IMR-90 (cell line): Measurements from ENCODE around the gene MAP7. TPM values are rescaled to one million over a fixed set of nuclear protein-coding genes. Genes with fewer than 3 reads are reported as not detected.
"Not testable (repeated sequence)": the region's sequence is repeated elsewhere in the genome, so short reads cannot be mapped to it uniquely, and the experiment has no call there.

Experiments
- ATAC-seq: fragments of 200-7000 bp; cut with Tn5 transposase; 2 replicates; pipeline ENCODE4 v1.9.1; 2020; ENCODE audit warnings: low read depth, mild to moderate bottlenecking, moderate library complexity
- BruUV-seq: library from RNA; stranded (reverse); fragments of 400-500 nt; replicated peaks from 2 replicates; lab custom pipeline; 2021; lab: Mats Ljungman, UMichigan
- CTCF ChIA-PET: fragments of 300-600 bp; formaldehyde crosslinking; extraction: SDS; loops from one replicate; lab custom pipeline; 2021; ENCODE audit warnings: antibody characterized with exemption; lab: Yijun Ruan, JAX
- POLR2A ChIA-PET: fragments of 300-600 bp; sonication (Branson Sonifier 250); formaldehyde crosslinking; loops from one replicate; lab custom pipeline; 2022; ENCODE audit warnings: antibody characterized with exemption; ENCODE audit not compliant: unreplicated experiment; lab: Charles Lee
- DNase-seq: peaks from one replicate; pipeline ENCODE4 v3.0.0; 2013
- H2AFZ ChIP-seq: replicated peaks from 2 replicates; pipeline ENCODE3; 2013; ENCODE audit warnings: low read length, mild to moderate bottlenecking; ENCODE audit not compliant: poor library complexity
- H2AK5ac ChIP-seq: 2 replicates; pipeline ENCODE4 v1.6.1; 2013; ENCODE audit warnings: low read depth, low read length, inconsistent platforms
- H2AK9ac ChIP-seq: replicated peaks from 2 replicates; pipeline ENCODE3; 2013; ENCODE audit warnings: mild to moderate bottlenecking, low read depth, low read length, moderate library complexity; ENCODE audit not compliant: poor library complexity
- H2BK120ac ChIP-seq: 2 replicates; pipeline ENCODE4 v1.6.1; 2013; ENCODE audit warnings: low read depth, low read length, inconsistent platforms
- H2BK15ac ChIP-seq: 3 replicates; pipeline ENCODE4 v1.6.1; 2013; ENCODE audit warnings: low read depth, low read length, inconsistent platforms
- H2BK20ac ChIP-seq: 2 replicates; pipeline ENCODE4 v1.6.1; 2013; ENCODE audit warnings: low read depth, mild to moderate bottlenecking, inconsistent platforms, low read length, moderate library complexity
- H2BK5ac ChIP-seq: 2 replicates; pipeline ENCODE4 v1.6.1; 2013; ENCODE audit warnings: mild to moderate bottlenecking, low read depth, low read length, inconsistent platforms; ENCODE audit not compliant: poor library complexity, severe bottlenecking
- H3K14ac ChIP-seq: replicated peaks from 2 replicates; pipeline ENCODE4 v1.6.1; 2013; ENCODE audit warnings: low read depth, low read length, inconsistent platforms
- H3K18ac ChIP-seq: 2 replicates; pipeline ENCODE4 v1.6.1; 2013; ENCODE audit warnings: low read depth, low read length, control low read depth
- H3K23ac ChIP-seq: 2 replicates; pipeline ENCODE4 v1.6.1; 2013; ENCODE audit warnings: low read depth, low read length, inconsistent platforms
- H3K27ac ChIP-seq: 2 replicates; pipeline ENCODE4 v1.5.1; 2013; ENCODE audit warnings: mild to moderate bottlenecking, control low read depth, low read length; ENCODE audit not compliant: insufficient read depth
- H3K27me3 ChIP-seq: 2 replicates; pipeline ENCODE4 v1.6.1; 2013; ENCODE audit warnings: low read length; ENCODE audit not compliant: control insufficient read depth, insufficient read depth
- H3K36me3 ChIP-seq: 2 replicates; pipeline ENCODE4 v1.6.1; 2013; ENCODE audit warnings: low read length, mixed read lengths; ENCODE audit not compliant: control insufficient read depth, insufficient read depth
- H3K4ac ChIP-seq: 2 replicates; pipeline ENCODE4 v1.6.1; 2013; ENCODE audit warnings: low read depth, low read length, inconsistent platforms
- H3K4me1 ChIP-seq: 2 replicates; pipeline ENCODE4 v1.6.1; 2013; ENCODE audit warnings: low read length, mixed read lengths; ENCODE audit not compliant: control insufficient read depth, insufficient read depth
- H3K4me2 ChIP-seq: 2 replicates; pipeline ENCODE4 v1.6.1; 2013; ENCODE audit warnings: low read depth, mild to moderate bottlenecking, control low read depth, low read length, moderate library complexity
- H3K4me3 ChIP-seq: 2 replicates; pipeline ENCODE4 v1.5.1; 2013; ENCODE audit warnings: low read depth, mild to moderate bottlenecking, control low read depth, low read length, moderate library complexity; ENCODE audit not compliant: insufficient read depth
- H3K56ac ChIP-seq: 2 replicates; pipeline ENCODE4 v1.6.1; 2013; ENCODE audit warnings: low read length, inconsistent platforms; ENCODE audit not compliant: insufficient read depth; ENCODE audit errors: extremely low read depth
- H3K79me1 ChIP-seq, 2 experiments: 2 replicates each; pipeline ENCODE4 v1.6.1; 2013; ENCODE audit warnings: low read length in 2 of 2, inconsistent platforms in 1 of 2, low read depth in 1 of 2
- H3K9ac ChIP-seq: 2 replicates; pipeline ENCODE4 v1.6.1; 2013; ENCODE audit warnings: low read depth, low read length, control low read depth
- H3K9me1 ChIP-seq: 2 replicates; pipeline ENCODE4 v1.6.1; 2013; ENCODE audit warnings: low read length, inconsistent platforms; ENCODE audit not compliant: insufficient read depth
- H3K9me3 ChIP-seq: 2 replicates; pipeline ENCODE4 v1.6.1; 2013; ENCODE audit warnings: low read length; ENCODE audit not compliant: control insufficient read depth, insufficient read depth
- H4K20me1 ChIP-seq: 2 replicates; pipeline ENCODE4 v1.6.1; 2013; ENCODE audit warnings: low read length, inconsistent platforms; ENCODE audit not compliant: insufficient read depth
- H4K5ac ChIP-seq: 2 replicates; pipeline ENCODE4 v1.6.1; 2013; ENCODE audit warnings: mild to moderate bottlenecking, low read depth, low read length, control low read depth
- H4K8ac ChIP-seq, 2 experiments: 2 replicates each; pipeline ENCODE4 v1.6.1; 2013; ENCODE audit warnings: low read depth in 2 of 2, low read length in 2 of 2, control low read depth in 1 of 2, inconsistent platforms in 1 of 2
- H4K91ac ChIP-seq: 2 replicates; pipeline ENCODE4 v1.6.1; 2013; ENCODE audit warnings: low read depth, low read length, inconsistent platforms; ENCODE audit not compliant: insufficient read depth
- WGBS, 2 experiments: methylation state at CpG; one replicate each; pipeline versions ENCODE4 v1.1.5 to v1.1.7; 2013; ENCODE audit warnings: missing lambda C conversion rate in 2 of 2; ENCODE audit not compliant: insufficient read length in 1 of 2; ENCODE audit errors: extremely low coverage in 2 of 2; 5-methylcytosine and 5-hydroxymethylcytosine counted together
- dilution Hi-C: fragments of 300-500 bp; cut with HindIII; formaldehyde crosslinking; loops from one replicate; pipeline ENCODE4 v1.14.3; 2018; ENCODE audit warnings: low sequenced_read_pairs; ENCODE audit not compliant: unreplicated experiment
- in situ Hi-C: fragments of 300-500 bp; cut with MboI; formaldehyde crosslinking; loops from 3 replicates; pipeline ENCODE4 v1.14.3; 2019; ENCODE audit warnings: low sequenced_read_pairs, inconsistent platforms, mixed read lengths
- intact Hi-C: fragments of 100-400 bp; cut with micrococcal nuclease; formaldehyde crosslinking; loops from 2 replicates; pipeline ENCODE4 v1.10.0; 2022
- polyA plus RNA-seq, 3 experiments: library from polyadenylated mRNA; depleted of rRNA; stranded (reverse); fragments of >200 nt; gene quantifications; 2 replicates each; pipeline ENCODE4 v1.2.3, GENCODE V29; 2012; ENCODE audit warnings: low replicate concordance in 1 of 3
- total RNA-seq: library from RNA; depleted of rRNA; stranded (reverse); fragments of >200 nt; gene quantifications from 2 replicates; pipeline ENCODE4 v1.2.3, GENCODE V29; 2012

The MAP7 gene
- total and polyA plus RNA-seq, 2 of the 4 experiments (the other 2 are of a cell fraction) = 0.19 to 0.36 TPM

GRCh38 chr6:136496449-136496848 is 53.8 kb downstream of the MAP7 start:
- H3K9me3 ChIP-seq, H3K4ac ChIP-seq, H4K8ac ChIP-seq, ATAC-seq, H2BK5ac ChIP-seq, H2BK15ac ChIP-seq, H3K23ac ChIP-seq, in situ Hi-C loops, H2AFZ ChIP-seq, H3K56ac ChIP-seq, H2AK9ac ChIP-seq, H3K27ac ChIP-seq, H4K20me1 ChIP-seq, H4K91ac ChIP-seq, H3K4me1 ChIP-seq, H3K18ac ChIP-seq, H2BK120ac ChIP-seq, H3K27me3 ChIP-seq, intact Hi-C loops, H3K14ac ChIP-seq, H3K4me3 ChIP-seq, H3K9ac ChIP-seq, DNase-seq, H4K5ac ChIP-seq, H3K4me2 ChIP-seq, H2AK5ac ChIP-seq, H2BK20ac ChIP-seq, H3K9me1 ChIP-seq, dilution Hi-C loops, H3K79me1 ChIP-seq, BruUV-seq, H3K36me3 ChIP-seq: not testable (repeated sequence)
- ChIA-PET POLR2A (interaction anchor here (0.5 kb wide), 1 partner anchor 9 kb away, joined by 5 read pairs; no protein-coding TSS in a partner anchor), CTCF (interaction anchor here (0.6 to 0.7 kb wide), 2 partner anchors 8 to 1153 kb away, joined by 3 read pairs; no protein-coding TSS in a partner anchor)
- WGBS, 2 experiments = no CpG with 5 or more reads among the region's 2 CpGs
